Parathyroid adenoma (tissue), 2 donors: ENCODE results near the gene IL1RAPL1.

Source experiments
- H2AFZ ChIP-seq: fragments of 300-600 bp; sonication (generic); one replicate; pipeline ENCODE4 v1.7.0; 2017; ENCODE audit warnings: antibody characterized with exemption, mild to moderate bottlenecking
- H3K27ac ChIP-seq: fragments of 300-600 bp; sonication (generic); one replicate; pipeline ENCODE4 v1.7.0; 2017
- H3K27me3 ChIP-seq: fragments of 300-600 bp; sonication (generic); one replicate; pipeline ENCODE4 v1.7.0; 2017; ENCODE audit warnings: low read length; ENCODE audit not compliant: control insufficient read depth, insufficient read depth
- H3K36me3 ChIP-seq: fragments of 300-600 bp; sonication (generic); one replicate; pipeline ENCODE4 v1.7.0; 2017; ENCODE audit warnings: low read length; ENCODE audit not compliant: control insufficient read depth, insufficient read depth
- H3K4me1 ChIP-seq: fragments of 300-600 bp; sonication (generic); one replicate; pipeline ENCODE4 v1.7.0; 2017; ENCODE audit warnings: control low read depth
- H3K4me2 ChIP-seq: fragments of 300-600 bp; sonication (generic); one replicate; pipeline ENCODE4 v1.7.0; 2017; ENCODE audit warnings: low read length
- H3K4me3 ChIP-seq: fragments of 300-600 bp; sonication (generic); one replicate; pipeline ENCODE4 v1.7.0; 2017; ENCODE audit warnings: low read depth, low read length
- H3K79me2 ChIP-seq: fragments of 300-600 bp; sonication (generic); one replicate; pipeline ENCODE4 v1.7.0; 2017; ENCODE audit warnings: control low read depth
- H3K9ac ChIP-seq: fragments of 300-600 bp; sonication (generic); one replicate; pipeline ENCODE4 v1.7.0; 2017; ENCODE audit warnings: mild to moderate bottlenecking
- H3K9me3 ChIP-seq: fragments of 300-600 bp; sonication (generic); one replicate; pipeline ENCODE4 v1.7.0; 2017; ENCODE audit warnings: low read length; ENCODE audit not compliant: control insufficient read depth
- CTCF ChIP-seq: fragments of 300-600 bp; sonication (generic); IDR thresholded peaks from one replicate; pipeline ENCODE4 v1.7.0; 2017; ENCODE audit warnings: antibody characterized with exemption, mild to moderate bottlenecking
- donor health status: primary hyperparathyroidism.

The IL1RAPL1 gene

DNA sequence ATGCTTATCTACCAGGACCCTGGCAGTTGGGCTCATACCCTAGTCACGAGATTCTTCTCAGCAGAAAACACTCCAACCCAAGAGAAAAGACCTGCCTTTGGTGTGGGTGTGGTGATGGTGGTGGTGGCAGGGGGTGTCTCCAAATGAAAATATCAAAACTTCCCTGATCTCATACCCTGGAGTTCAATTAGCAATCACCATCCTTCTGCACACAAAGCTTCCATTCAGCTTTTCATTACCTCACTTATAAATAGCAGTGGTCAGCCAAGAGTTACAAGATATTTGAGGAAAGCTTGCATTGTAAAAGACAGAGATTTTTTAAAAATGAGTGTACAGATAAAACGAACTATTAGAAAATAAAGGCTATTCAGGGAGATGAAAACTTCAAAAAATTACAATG is 1047.3 kb downstream of the IL1RAPL1 start:
- H3K79me2 ChIP-seq: no peaks in the 10 kb centered on the region
- TF ChIP-seq CTCF: no peak
- no peaks in the 10 kb centered on the region for H3K9me3 ChIP-seq
- no peak overlapping the region for H3K27ac ChIP-seq
- no peak overlapping the region for H3K4me2 ChIP-seq
- no peaks in the 10 kb centered on the region for H3K4me1 ChIP-seq
- no peaks in the 10 kb centered on the region for H3K27me3 ChIP-seq
- no peak overlapping the region for H3K9ac ChIP-seq
- H3K4me3 ChIP-seq: no peak overlapping the region
- H3K36me3 ChIP-seq: no peaks in the 10 kb centered on the region
- no peak overlapping the region for H2AFZ ChIP-seq

- Histone ChIP-seq H3K27ac (no peak overlapping the region), H3K36me3 (no peaks in the 10 kb centered on the region), H3K9me3 (no peaks in the 10 kb centered on the region), H2AFZ (no peak overlapping the region), H3K4me1 (no peaks in the 10 kb centered on the region), H3K4me2 (no peak overlapping the region), H3K27me3 (no peaks in the 10 kb centered on the region), H3K4me3 (no peak overlapping the region), H3K9ac (no peak overlapping the region), H3K79me2 (no peaks in the 10 kb centered on the region)
- no peak for TF ChIP-seq CTCF
These were observed 1049.1 kb downstream of the IL1RAPL1 start for GRCh38 chrX:29636331-29636730.

GRCh38 chrX:29640106-29640505 is 1052.9 kb downstream of the IL1RAPL1 start:
- H3K4me3 ChIP-seq: no peak overlapping the region
- no peaks in the 10 kb centered on the region for H3K79me2 ChIP-seq
- no peaks in the 10 kb centered on the region for H3K36me3 ChIP-seq
- no peak for TF ChIP-seq CTCF
- H3K27me3 ChIP-seq: no peaks in the 10 kb centered on the region
- no peak overlapping the region for H3K27ac ChIP-seq
- no peak overlapping the region for H2AFZ ChIP-seq
- no peak overlapping the region for H3K4me2 ChIP-seq
- H3K4me1 ChIP-seq: no peaks in the 10 kb centered on the region
- no peak overlapping the region for H3K9ac ChIP-seq
- H3K9me3 ChIP-seq: no peaks in the 10 kb centered on the region

DNA sequence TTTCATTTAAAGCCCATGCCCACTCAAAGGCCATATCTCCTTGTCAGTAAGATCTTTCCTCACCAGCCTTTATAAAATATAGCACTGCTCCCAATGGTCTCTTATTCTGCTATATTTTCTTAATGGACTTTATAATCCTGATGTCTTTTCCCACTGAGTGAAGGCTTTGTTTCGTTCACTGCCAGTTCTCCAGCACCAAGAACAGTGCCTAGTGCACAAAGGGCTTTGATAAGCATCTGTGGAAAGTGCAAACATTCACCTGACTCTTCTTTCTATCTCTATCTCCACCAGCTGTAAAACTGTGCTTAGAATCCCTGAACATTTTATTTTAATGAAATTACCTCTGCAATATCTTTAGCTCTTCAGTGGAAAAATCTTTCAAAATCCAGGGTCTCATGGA is 1054.2 kb downstream of the IL1RAPL1 start:
- H3K4me2 ChIP-seq: no peak overlapping the region
- H3K9ac ChIP-seq: no peak overlapping the region
- no peak for TF ChIP-seq CTCF
- no peaks in the 10 kb centered on the region for H3K27me3 ChIP-seq
- no peaks in the 10 kb centered on the region for H3K9me3 ChIP-seq
- H3K4me1 ChIP-seq: no peaks in the 10 kb centered on the region
- H2AFZ ChIP-seq: no peak overlapping the region
- no peak overlapping the region for H3K4me3 ChIP-seq
- H3K79me2 ChIP-seq: no peaks in the 10 kb centered on the region
- H3K36me3 ChIP-seq: no peaks in the 10 kb centered on the region
- no peak overlapping the region for H3K27ac ChIP-seq

GRCh38 chrX:29643181-29643580 is 1055.9 kb downstream of the IL1RAPL1 start:
- Histone ChIP-seq H2AFZ (no peak overlapping the region), H3K4me1 (no peaks in the 10 kb centered on the region), H3K4me3 (no peak overlapping the region), H3K79me2 (no peaks in the 10 kb centered on the region), H3K36me3 (no peaks in the 10 kb centered on the region), H3K9ac (no peak overlapping the region), H3K9me3 (no peaks in the 10 kb centered on the region), H3K4me2 (no peak overlapping the region), H3K27ac (no peak overlapping the region), H3K27me3 (no peaks in the 10 kb centered on the region)
- no peak for TF ChIP-seq CTCF
